NT2/D1 (cell line): Measurements from ENCODE around the gene FRK.

ENCODE experiments used
- YY1 ChIP-seq: IDR thresholded peaks from 2 replicates; pipeline ENCODE4 v1.6.1; 2011; ENCODE audit not compliant: insufficient read length, insufficient read depth
- ZNF274 ChIP-seq: IDR thresholded peaks from 2 replicates; pipeline ENCODE4 v1.6.1; 2011; ENCODE audit warnings: mild to moderate bottlenecking, low read depth, low read length

- TF ChIP-seq ZNF274 (no peak), YY1 (no peak)
Measured at GRCh38 chr6:115882174-115882573, 178.5 kb downstream of the FRK start.
